ENCODE measurements around the gene PLXNB3.
A peak's percentile ranks its signal among the peaks of the same experiment; 100 is the strongest.

Gene PLXNB3

DNA sequence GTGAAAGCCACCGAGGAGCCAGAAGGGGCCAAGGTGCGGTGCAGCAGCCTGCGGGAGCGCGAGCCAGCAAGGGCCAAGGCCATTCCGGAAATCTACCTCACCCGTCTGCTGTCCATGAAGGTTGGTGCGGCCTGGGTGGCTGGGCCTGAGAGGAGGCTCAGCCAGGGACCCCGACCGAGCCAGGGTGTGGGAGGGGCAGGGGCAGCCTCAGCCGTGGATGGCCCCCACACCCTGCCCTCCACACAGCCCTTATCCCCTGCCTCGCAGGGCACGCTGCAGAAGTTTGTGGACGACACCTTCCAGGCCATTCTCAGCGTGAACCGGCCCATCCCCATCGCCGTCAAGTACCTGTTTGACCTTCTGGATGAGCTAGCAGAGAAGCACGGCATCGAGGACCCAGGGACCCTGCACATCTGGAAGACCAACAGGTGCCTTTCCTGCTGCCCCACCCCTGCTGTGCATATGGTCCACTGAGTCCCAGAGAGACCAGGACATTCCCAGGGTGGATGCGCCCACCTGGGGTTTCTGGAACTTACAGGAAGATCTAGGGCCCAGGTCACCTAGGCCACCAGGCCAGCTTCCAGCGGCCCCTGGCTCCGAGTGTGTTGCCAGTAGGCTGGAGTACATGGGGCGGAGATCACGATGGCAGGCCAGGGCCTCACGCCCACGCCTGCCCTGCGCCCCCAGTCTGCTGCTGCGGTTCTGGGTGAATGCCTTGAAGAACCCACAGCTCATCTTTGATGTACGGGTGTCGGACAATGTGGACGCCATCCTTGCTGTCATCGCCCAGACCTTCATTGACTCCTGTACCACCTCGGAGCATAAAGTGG is 13.4 kb downstream of the PLXNB3 start:
- peaks cover 0 to 70% (median 7%) of the 10 kb centered on the region in 11 experiments; a peak in 13 of 22 replicates for H4K20me1 ChIP-seq
- H3K9ac ChIP-seq: no peak overlapping the region
- peaks cover 24 to 50% (median 43%) of the 10 kb centered on the region in 10 experiments for H3K4me1 ChIP-seq
- H3K36me3 ChIP-seq: no peaks in the 10 kb centered on the region
- no peak for TF ChIP-seq Cebpa-rat (IDR thresholded peaks at IDR 0.05)
- peaks cover 0 to 61% (median 35%) of the 10 kb centered on the region in 11 experiments; a peak in 13 of 22 replicates for H3K9me3 ChIP-seq (replicated peaks in 1 of 11)
- H3K27me3 ChIP-seq: peaks cover 0 to 27% (median 0%) of the 10 kb centered on the region in 11 experiments; a peak in 9 of 22 replicates
- H3K27ac ChIP-seq: no peak overlapping the region
- H3K4me3 ChIP-seq: no peak overlapping the region
- peak overlapping the region in 1 of 11 experiments; percentile 7; a peak in 2 of 22 replicates for H3K4me2 ChIP-seq

DNA sequence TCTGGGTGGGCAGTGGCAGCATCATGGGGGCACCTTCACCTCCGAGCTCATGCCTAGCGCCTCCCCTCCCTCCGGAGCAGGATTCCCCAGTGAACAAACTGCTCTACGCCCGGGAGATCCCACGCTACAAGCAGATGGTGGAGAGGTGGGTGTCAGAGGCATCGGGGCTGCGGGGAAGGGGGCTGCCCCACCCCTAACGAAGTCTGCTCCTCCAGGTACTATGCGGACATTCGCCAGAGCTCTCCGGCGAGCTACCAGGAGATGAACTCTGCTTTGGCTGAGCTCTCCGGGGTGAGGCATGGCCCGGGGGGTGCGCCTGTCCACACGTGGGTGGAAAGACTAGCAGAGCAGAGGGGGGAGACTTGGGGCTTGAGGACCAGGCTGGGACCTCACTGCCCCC is 14.1 kb downstream of the PLXNB3 start:
- Histone ChIP-seq H3K9ac (no peak overlapping the region), H3K9me3 (replicated peaks in 1 of 11) (peaks cover 0 to 55% (median 33%) of the 10 kb centered on the region in 11 experiments; a peak in 13 of 22 replicates), H4K20me1 (peaks cover 0 to 71% (median 9%) of the 10 kb centered on the region in 11 experiments; a peak in 13 of 22 replicates), H3K27ac (no peak overlapping the region), H3K36me3 (0 out of 22 replicates have a peak, but pooled peaks cover 0 to 1% (median 0%) of the 10 kb centered on the region in 11 experiments), H3K4me3 (no peak overlapping the region), H3K4me1 (peaks cover 24 to 53% (median 41%) of the 10 kb centered on the region in 10 experiments), H3K4me2 (no peak overlapping the region), H3K27me3 (peaks cover 0 to 23% (median 0%) of the 10 kb centered on the region in 11 experiments; a peak in 9 of 22 replicates)
- TF ChIP-seq Cebpa-rat (IDR thresholded peaks at IDR 0.05): no peak

DNA sequence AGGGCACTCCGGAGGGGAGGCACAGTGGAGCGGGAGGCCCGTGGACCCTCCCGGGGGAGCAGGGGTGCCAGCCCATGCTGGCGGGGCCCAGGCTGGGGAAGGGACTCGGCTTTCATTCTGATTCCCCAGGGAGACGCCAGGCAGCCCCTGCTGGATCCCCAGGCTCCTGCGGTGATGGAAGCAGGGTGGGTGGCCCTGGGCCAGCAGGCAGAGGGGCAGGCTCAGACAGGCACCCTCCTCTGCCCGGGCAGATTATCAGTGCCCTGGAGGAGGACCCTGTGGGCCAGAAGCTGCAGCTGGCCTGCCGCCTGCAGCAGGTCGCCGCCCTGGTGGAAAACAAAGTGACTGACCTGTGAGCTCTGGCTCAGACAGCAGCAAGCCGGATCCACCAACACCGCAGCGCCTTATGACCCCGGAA is 14.6 kb downstream of the PLXNB3 start:
- peaks cover 0 to 54% (median 28%) of the 10 kb centered on the region in 11 experiments; a peak in 13 of 22 replicates for H3K9me3 ChIP-seq (replicated peaks in 1 of 11)
- peaks cover 0 to 71% (median 9%) of the 10 kb centered on the region in 11 experiments; a peak in 13 of 22 replicates for H4K20me1 ChIP-seq
- TF ChIP-seq Cebpa-rat (IDR thresholded peaks at IDR 0.05): no peak
- H3K27me3 ChIP-seq: peaks cover 0 to 24% (median 4%) of the 10 kb centered on the region in 11 experiments; a peak in 13 of 22 replicates
- peaks cover 24 to 58% (median 40%) of the 10 kb centered on the region in 10 experiments for H3K4me1 ChIP-seq
- H3K27ac ChIP-seq: no peak overlapping the region
- H3K36me3 ChIP-seq: 0 out of 22 replicates have a peak, but pooled peaks cover 0 to 5% (median 0%) of the 10 kb centered on the region in 11 experiments
- H3K4me3 ChIP-seq: no peak overlapping the region
- H3K9ac ChIP-seq: no peak overlapping the region
- H3K4me2 ChIP-seq: no peak overlapping the region

- peaks cover 0 to 50% (median 17%) of the 10 kb centered on the region in 11 experiments; a peak in 10 of 22 replicates for H3K9me3 ChIP-seq (replicated peaks in 1 of 11)
- H3K36me3 ChIP-seq: peaks cover 0 to 11% (median 0%) of the 10 kb centered on the region in 11 experiments; a peak in 3 of 22 replicates
- H3K27ac ChIP-seq: peak overlapping the region in 8 of 11 experiments; percentile 29 to 64 (median 54); a peak in 14 of 22 replicates
- H3K27me3 ChIP-seq: peaks cover 0 to 34% (median 15%) of the 10 kb centered on the region in 11 experiments; a peak in 15 of 22 replicates
- peak overlapping the region in 8 of 11 experiments; percentile 32 to 70 (median 58); a peak in 14 of 22 replicates for H3K9ac ChIP-seq
- TF ChIP-seq Cebpa-rat (IDR thresholded peaks at IDR 0.05): no peak
- peak overlapping the region; percentile 56 to 92 (median 79) for H3K4me2 ChIP-seq
- peaks cover 0 to 74% (median 14%) of the 10 kb centered on the region in 11 experiments; a peak in 14 of 22 replicates for H4K20me1 ChIP-seq
- peak overlapping the region in 5 of 10 experiments; percentile 25 to 40 (median 38); a peak in 4 of 20 replicates for H3K4me3 ChIP-seq
- H3K4me1 ChIP-seq: peaks cover 24 to 61% (median 40%) of the 10 kb centered on the region in 10 experiments
Measured at GRCh38 chrX:153779891-153780677, 16.0 kb downstream of the PLXNB3 start.

DNA sequence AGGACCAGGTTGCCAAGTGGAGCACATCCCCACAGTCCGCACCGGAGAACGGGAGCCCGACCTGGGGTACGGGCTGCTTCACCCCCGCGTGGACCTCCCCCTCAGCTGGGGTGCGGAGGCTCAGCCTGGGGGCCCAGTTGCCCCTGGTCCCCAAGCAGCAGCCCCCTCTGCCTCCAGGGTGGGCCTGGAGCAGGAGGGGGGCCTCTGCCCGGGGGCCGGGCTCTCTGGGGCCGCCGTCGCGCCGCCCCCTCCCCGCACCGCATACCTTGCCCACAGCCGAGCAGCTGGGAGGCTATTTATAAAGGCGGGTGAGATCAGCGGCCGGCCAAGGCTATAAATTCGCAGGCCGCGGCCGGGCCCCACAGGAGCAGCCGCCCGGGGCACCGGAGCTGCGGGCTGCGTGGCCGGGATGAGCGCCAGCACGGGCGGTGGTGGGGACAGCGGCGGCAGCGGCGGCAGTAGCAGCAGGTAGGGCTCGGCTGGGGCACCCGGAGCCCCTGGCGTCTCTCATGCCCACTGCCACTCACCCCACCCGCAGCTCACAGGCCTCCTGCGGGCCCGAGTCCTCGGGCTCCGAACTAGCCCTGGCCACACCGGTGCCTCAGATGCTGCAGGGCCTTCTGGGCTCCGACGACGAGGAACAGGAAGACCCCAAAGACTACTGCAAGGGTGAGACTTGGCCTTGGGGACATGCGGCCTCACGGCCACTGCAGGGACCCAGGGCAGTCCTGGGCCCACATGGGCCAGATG is 16.8 kb downstream of the PLXNB3 start, which contains the start of gene SRPK3:
Gene SRPK3, plus strand, starts transcription at position 364 of the 750 bp plus-strand sequence. Its CDS starts 46 bp downstream, at position 410.
- H3K9me3 ChIP-seq (replicated peaks in 1 of 11): peaks cover 0 to 47% (median 9%) of the 10 kb centered on the region in 11 experiments; a peak in 8 of 22 replicates
- peaks cover 0 to 42% (median 20%) of the 10 kb centered on the region in 11 experiments; a peak in 15 of 22 replicates for H3K27me3 ChIP-seq
- TF ChIP-seq Cebpa-rat (IDR thresholded peaks at IDR 0.05): no peak
- peak within 1 kb of the TSS in 8 of 11 experiments; percentile 32 to 70 (median 58); a peak in 14 of 22 replicates for H3K9ac ChIP-seq
- peaks cover 24 to 63% (median 41%) of the 10 kb centered on the region in 10 experiments for H3K4me1 ChIP-seq
- peaks cover 0 to 81% (median 14%) of the 10 kb centered on the region in 11 experiments; a peak in 14 of 22 replicates for H4K20me1 ChIP-seq
- H3K36me3 ChIP-seq: peaks cover 0 to 19% (median 7%) of the 10 kb centered on the region in 11 experiments; a peak in 8 of 22 replicates
- peak within 1 kb of the TSS; percentile 56 to 92 (median 79) for H3K4me2 ChIP-seq
- H3K4me3 ChIP-seq: peak within 1 kb of the TSS in 5 of 10 experiments; percentile 25 to 40 (median 38); a peak in 7 of 20 replicates
- peak within 1 kb of the TSS in 8 of 11 experiments; percentile 29 to 64 (median 54); a peak in 15 of 22 replicates for H3K27ac ChIP-seq

DNA sequence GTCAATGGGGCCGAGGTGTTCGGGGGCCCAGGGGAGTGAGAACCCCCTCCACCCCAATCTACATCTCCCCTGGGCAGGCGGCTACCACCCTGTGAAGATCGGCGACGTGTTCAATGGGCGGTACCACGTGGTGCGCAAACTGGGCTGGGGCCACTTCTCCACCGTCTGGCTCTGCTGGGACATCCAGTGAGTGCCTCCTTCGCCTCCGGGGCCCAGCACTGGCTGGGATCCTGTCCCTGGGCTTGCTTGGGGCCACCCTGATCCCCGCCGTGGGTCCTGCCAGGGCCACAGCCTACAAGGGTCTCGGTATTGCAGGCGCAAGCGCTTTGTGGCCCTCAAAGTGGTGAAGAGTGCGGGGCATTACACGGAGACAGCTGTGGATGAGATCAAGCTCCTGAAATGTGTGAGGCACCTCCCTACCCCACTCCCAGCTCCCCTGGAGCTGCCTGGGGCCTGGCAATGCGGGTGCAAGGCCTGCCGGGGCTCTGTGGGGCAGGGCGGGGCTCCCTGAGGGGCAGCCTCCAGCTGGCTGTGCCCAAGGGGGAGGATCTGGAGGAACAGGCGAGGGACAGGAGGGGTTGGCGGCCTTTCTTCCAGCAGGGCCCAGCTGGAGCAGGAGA is 17.5 kb downstream of the PLXNB3 start:
- TF ChIP-seq Cebpa-rat (IDR thresholded peaks at IDR 0.05): no peak
- peaks cover 24 to 70% (median 43%) of the 10 kb centered on the region in 10 experiments for H3K4me1 ChIP-seq
- peak overlapping the region in 8 of 11 experiments; percentile 32 to 70 (median 58); a peak in 11 of 22 replicates for H3K9ac ChIP-seq
- H3K27ac ChIP-seq: peak overlapping the region in 6 of 11 experiments; percentile 32 to 64 (median 58); a peak in 8 of 22 replicates
- H3K27me3 ChIP-seq: peaks cover 0 to 49% (median 25%) of the 10 kb centered on the region in 11 experiments; a peak in 16 of 22 replicates
- peak overlapping the region in 2 of 10 experiments; percentile 37 to 40; a peak in 2 of 20 replicates for H3K4me3 ChIP-seq
- H3K36me3 ChIP-seq: peaks cover 0 to 25% (median 12%) of the 10 kb centered on the region in 11 experiments; a peak in 9 of 22 replicates
- peak overlapping the region; percentile 56 to 92 (median 79) for H3K4me2 ChIP-seq
- peaks cover 0 to 47% (median 9%) of the 10 kb centered on the region in 11 experiments; a peak in 8 of 22 replicates for H3K9me3 ChIP-seq (replicated peaks in 1 of 11)
- H4K20me1 ChIP-seq: peaks cover 0 to 88% (median 17%) of the 10 kb centered on the region in 11 experiments; a peak in 14 of 22 replicates

DNA sequence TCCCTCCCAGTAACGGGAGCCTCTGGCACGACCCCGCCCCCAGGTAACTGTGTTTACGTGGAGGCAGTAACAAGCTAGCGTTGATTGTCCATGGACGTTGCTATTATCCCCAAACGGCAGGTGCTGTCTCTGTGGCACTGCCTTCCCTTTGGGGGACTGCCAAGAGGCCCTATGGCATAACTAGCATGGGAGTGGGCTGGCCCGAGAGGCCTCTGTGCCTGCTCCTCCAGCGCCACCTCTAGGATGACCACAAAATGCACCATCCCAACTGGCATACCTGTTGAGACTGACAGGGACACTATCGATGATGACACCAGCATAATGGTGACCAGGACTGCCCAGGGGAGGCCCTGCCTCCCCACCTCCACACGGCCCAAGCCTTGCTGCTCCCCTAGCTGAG is 18.3 kb downstream of the PLXNB3 start:
- TF ChIP-seq Cebpa-rat (IDR thresholded peaks at IDR 0.05): no peak
- peaks cover 0 to 94% (median 24%) of the 10 kb centered on the region in 11 experiments; a peak in 15 of 22 replicates for H4K20me1 ChIP-seq
- peaks cover 0 to 41% (median 7%) of the 10 kb centered on the region in 11 experiments; a peak in 8 of 22 replicates for H3K9me3 ChIP-seq (replicated peaks in 1 of 11)
- H3K4me3 ChIP-seq: no peak overlapping the region
- no peak overlapping the region for H3K27ac ChIP-seq
- H3K9ac ChIP-seq: no peak overlapping the region
- H3K4me1 ChIP-seq: peaks cover 24 to 71% (median 42%) of the 10 kb centered on the region in 10 experiments
- H3K4me2 ChIP-seq: peak overlapping the region in 9 of 11 experiments; percentile 74 to 92 (median 79); a peak in 15 of 22 replicates
- peaks cover 0 to 33% (median 19%) of the 10 kb centered on the region in 11 experiments; a peak in 14 of 22 replicates for H3K36me3 ChIP-seq
- peaks cover 0 to 56% (median 32%) of the 10 kb centered on the region in 11 experiments; a peak in 16 of 22 replicates for H3K27me3 ChIP-seq
